GM19043 (cell line): ENCODE results near the gene PPP1R26.
"Not testable (repeated sequence)": the region's sequence is repeated elsewhere in the genome, so short reads cannot be mapped to it uniquely, and the experiment has no call there.

Experiments used
- ATAC-seq: cut with Tn5 transposase; IDR thresholded peaks from one replicate; pipeline ENCODE4 v1.9.1; 2021; ENCODE audit warnings: low read depth; ENCODE audit not compliant: unreplicated experiment

The PPP1R26 gene

GRCh38 chr9:135504262-135505243 is 25.0 kb downstream of the PPP1R26 start:
- no peak for ATAC-seq

- no peak for ATAC-seq
These were observed 26.0 kb downstream of the PPP1R26 start for GRCh38 chr9:135505406-135506187.

GRCh38 chr9:135506327-135507103 is 26.9 kb downstream of the PPP1R26 start:
- no peak for ATAC-seq

GRCh38 chr9:135507104-135508035 is 27.8 kb downstream of the PPP1R26 start:
- no peak for ATAC-seq

- ATAC-seq, result no peak
These were observed 28.7 kb downstream of the PPP1R26 start for GRCh38 chr9:135508211-135508820.

GRCh38 chr9:135509458-135509857 is 29.9 kb downstream of the PPP1R26 start:
- no peak for ATAC-seq

GRCh38 chr9:135512241-135512603 is 32.6 kb downstream of the PPP1R26 start:
- no peak for ATAC-seq

GRCh38 chr9:135512904-135513303 is 33.3 kb downstream of the PPP1R26 start:
- no peak for ATAC-seq

GRCh38 chr9:135513351-135513846 is 33.8 kb downstream of the PPP1R26 start:
- no peak for ATAC-seq

- not testable (repeated sequence) for ATAC-seq
These were observed 34.3 kb downstream of the PPP1R26 start for GRCh38 chr9:135513906-135514305.

- ATAC-seq, result no peak
These were observed 34.9 kb downstream of the PPP1R26 start for GRCh38 chr9:135514342-135515082.

- no peak for ATAC-seq
These were observed 35.7 kb downstream of the PPP1R26 start for GRCh38 chr9:135515083-135515951.

GRCh38 chr9:135516132-135516860 is 36.7 kb downstream of the PPP1R26 start:
- no peak for ATAC-seq

- ATAC-seq, result no peak
These were observed 37.8 kb downstream of the PPP1R26 start for GRCh38 chr9:135517407-135517822.

GRCh38 chr9:135519179-135519971 is 39.8 kb downstream of the PPP1R26 start:
- ATAC-seq, result no peak
